NB4 (cell line): ENCODE data around the gene SH3PXD2A.

Experiments used
- POLR2A ChIP-seq: IDR thresholded peaks from 2 replicates; pipeline ENCODE4 v1.6.1; 2011; ENCODE audit warnings: mild to moderate bottlenecking; ENCODE audit not compliant: insufficient read length; ENCODE audit errors: extremely low read depth
- TF ChIP-seq, protein P1 (sequence below): IDR thresholded peaks from one replicate; pipeline ENCODE4 v1.5.1; 2012; ENCODE audit warnings: low read depth, low read length
- TF ChIP-seq, protein P2 (sequence below): IDR thresholded peaks from 2 replicates; pipeline ENCODE4 v1.6.1; 2011; ENCODE audit warnings: low read depth, low read length

DNA sequence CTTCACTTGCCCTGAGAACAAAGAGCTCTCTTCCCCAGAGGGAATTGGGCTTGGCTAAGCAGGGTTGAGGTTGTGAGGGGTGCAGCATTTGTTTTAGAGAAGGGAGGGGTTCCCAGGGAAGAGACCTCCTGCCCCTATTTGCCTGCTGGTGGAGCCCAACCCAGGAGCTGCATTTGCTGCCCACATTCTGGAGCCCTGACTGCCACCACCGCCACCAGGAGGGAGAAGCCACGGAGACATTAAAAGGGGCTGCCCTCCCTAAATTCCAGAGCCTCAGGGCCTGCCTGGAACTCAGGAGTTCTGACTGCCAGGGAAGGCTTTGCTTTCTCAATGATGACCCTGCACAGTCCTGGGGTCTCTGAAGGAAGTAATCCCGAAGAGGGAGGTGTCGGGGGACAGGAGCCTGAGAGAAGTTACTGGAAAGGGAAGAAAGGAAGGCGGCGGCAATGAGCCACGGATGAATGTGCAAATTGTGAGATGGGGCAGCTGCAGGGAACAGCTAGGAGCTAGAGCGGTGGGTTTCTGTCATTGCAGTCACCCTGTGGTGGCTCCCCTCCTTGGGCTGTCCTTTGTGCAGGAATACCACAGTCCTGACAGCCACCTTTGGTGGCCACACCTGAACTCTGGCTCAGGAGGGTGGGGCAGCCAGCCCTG is 310.6 kb downstream of the SH3PXD2A start:
- TF ChIP-seq, protein P1, sequence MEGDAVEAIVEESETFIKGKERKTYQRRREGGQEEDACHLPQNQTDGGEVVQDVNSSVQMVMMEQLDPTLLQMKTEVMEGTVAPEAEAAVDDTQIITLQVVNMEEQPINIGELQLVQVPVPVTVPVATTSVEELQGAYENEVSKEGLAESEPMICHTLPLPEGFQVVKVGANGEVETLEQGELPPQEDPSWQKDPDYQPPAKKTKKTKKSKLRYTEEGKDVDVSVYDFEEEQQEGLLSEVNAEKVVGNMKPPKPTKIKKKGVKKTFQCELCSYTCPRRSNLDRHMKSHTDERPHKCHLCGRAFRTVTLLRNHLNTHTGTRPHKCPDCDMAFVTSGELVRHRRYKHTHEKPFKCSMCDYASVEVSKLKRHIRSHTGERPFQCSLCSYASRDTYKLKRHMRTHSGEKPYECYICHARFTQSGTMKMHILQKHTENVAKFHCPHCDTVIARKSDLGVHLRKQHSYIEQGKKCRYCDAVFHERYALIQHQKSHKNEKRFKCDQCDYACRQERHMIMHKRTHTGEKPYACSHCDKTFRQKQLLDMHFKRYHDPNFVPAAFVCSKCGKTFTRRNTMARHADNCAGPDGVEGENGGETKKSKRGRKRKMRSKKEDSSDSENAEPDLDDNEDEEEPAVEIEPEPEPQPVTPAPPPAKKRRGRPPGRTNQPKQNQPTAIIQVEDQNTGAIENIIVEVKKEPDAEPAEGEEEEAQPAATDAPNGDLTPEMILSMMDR = no peak
- TF ChIP-seq, protein P2, sequence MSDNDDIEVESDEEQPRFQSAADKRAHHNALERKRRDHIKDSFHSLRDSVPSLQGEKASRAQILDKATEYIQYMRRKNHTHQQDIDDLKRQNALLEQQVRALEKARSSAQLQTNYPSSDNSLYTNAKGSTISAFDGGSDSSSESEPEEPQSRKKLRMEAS = no peak
- TF ChIP-seq POLR2A = no peak
